ENCODE data around the gene VWC2. TPM values are rescaled to one million over a fixed set of nuclear protein-coding genes. Genes with fewer than 3 reads are reported as not detected.

The VWC2 gene
- total RNA-seq, 2 experiments from 2014 or later: not detected

GRCh38 chr7:49768254-49768653 is 5.2 kb upstream of the VWC2 start:
- intact Hi-C loops (cut with micrococcal nuclease; ENCODE audit: unreplicated experiment): no loop called here

DNA sequence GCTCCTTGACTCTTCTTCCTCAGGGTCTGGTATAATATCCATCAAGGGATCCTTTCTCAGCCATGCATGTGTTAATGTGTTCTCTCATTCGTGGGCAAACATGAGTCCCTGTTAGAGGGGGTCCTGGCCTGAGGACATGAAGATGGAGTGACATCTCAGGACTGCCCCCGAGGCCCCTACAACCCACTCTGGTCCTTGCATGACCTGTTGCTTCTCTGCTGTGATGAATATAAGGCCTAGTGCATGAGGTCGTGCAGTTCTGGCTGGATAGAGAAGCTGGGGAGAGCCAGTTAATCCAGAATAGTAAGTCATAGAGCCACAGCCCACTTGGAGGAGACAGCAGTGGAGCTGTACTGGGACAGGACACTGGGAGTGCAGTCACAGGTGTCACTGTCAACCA is 4.6 kb upstream of the VWC2 start:
- H2AFZ ChIP-seq (ENCODE audit: low read length): peak overlapping the region; percentile 17; the same call in 1 of the 2 replicates
- H3K79me2 ChIP-seq (ENCODE audit: insufficient read depth, low read depth, low read length): no peaks in the 10 kb centered on the region
- H3K36me3 ChIP-seq (ENCODE audit: insufficient read depth, low read length): peaks cover 9% of the 10 kb centered on the region; the same call in 1 of the 2 replicates
- TF ChIP-seq, protein P1, sequence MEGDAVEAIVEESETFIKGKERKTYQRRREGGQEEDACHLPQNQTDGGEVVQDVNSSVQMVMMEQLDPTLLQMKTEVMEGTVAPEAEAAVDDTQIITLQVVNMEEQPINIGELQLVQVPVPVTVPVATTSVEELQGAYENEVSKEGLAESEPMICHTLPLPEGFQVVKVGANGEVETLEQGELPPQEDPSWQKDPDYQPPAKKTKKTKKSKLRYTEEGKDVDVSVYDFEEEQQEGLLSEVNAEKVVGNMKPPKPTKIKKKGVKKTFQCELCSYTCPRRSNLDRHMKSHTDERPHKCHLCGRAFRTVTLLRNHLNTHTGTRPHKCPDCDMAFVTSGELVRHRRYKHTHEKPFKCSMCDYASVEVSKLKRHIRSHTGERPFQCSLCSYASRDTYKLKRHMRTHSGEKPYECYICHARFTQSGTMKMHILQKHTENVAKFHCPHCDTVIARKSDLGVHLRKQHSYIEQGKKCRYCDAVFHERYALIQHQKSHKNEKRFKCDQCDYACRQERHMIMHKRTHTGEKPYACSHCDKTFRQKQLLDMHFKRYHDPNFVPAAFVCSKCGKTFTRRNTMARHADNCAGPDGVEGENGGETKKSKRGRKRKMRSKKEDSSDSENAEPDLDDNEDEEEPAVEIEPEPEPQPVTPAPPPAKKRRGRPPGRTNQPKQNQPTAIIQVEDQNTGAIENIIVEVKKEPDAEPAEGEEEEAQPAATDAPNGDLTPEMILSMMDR (conservative IDR thresholded peaks at IDR 0.05; ENCODE audit: low read length): no peak
- no peak for TF ChIP-seq EZH2phosphoT487 (IDR thresholded peaks at IDR 0.05; ENCODE audit: borderline replicate concordance, low read depth, low read length)
- ChIA-PET CTCF (ENCODE audit: unreplicated experiment) (no interaction called here), POLR2A (interaction anchor here (0.8 to 1.5 kb wide), 4 partner anchors 8 to 411 kb away, joined by 3 to 5 read pairs (median 3); no protein-coding TSS in a partner anchor)
- H3K27ac ChIP-seq (ENCODE audit: low read depth, low read length, poor library complexity, severe bottlenecking): peak overlapping the region; percentile 92
- peaks cover 11% of the 10 kb centered on the region for H3K9me3 ChIP-seq (ENCODE audit: low read length)
- H3K4me2 ChIP-seq (ENCODE audit: low read length): peak overlapping the region; percentile 71; the same call in 1 of the 2 replicates
- no peak overlapping the region for H3K4me3 ChIP-seq (ENCODE audit: low read depth, low read length, poor library complexity, severe bottlenecking)
- no peaks in the 10 kb centered on the region for H3K9me2 ChIP-seq (ENCODE audit: insufficient read depth, low read length)
- intact Hi-C loops (cut with micrococcal nuclease; ENCODE audit: unreplicated experiment): no loop called here
- H4K20me1 ChIP-seq (ENCODE audit: insufficient read depth, low read length): no peaks in the 10 kb centered on the region
- DNase-seq (ENCODE audit: low spot score): peak; percentile 27
- peaks cover 79% of the 10 kb centered on the region for H3K4me1 ChIP-seq (ENCODE audit: insufficient read depth, low read length, poor library complexity, severe bottlenecking)
- no TSS peak for BruUV-seq (replicated peaks)

More at GRCh38 chr7:49768254-49768653, 5.2 kb upstream of the VWC2 start:
- ChIA-PET POLR2A (interaction anchor here (0.9 to 1.5 kb wide), 4 partner anchors 9 to 311 kb away, joined by 3 to 5 read pairs (median 4); no protein-coding TSS in a partner anchor), CTCF (ENCODE audit: unreplicated experiment) (interaction anchor here (0.5 kb wide), 1 partner anchor 428 kb away, joined by 3 read pairs; no protein-coding TSS in a partner anchor)
- H3K4me3 ChIP-seq (ENCODE audit: low read depth, low read length, poor library complexity, severe bottlenecking): peak overlapping the region; percentile 49
- BruUV-seq (replicated peaks): no TSS peak
- TF ChIP-seq EZH2phosphoT487 (IDR thresholded peaks at IDR 0.05; ENCODE audit: borderline replicate concordance, low read depth, low read length): no peak
- TF ChIP-seq, protein P1 (conservative IDR thresholded peaks at IDR 0.05; ENCODE audit: low read length): no peak
- H3K9me3 ChIP-seq (ENCODE audit: low read length): peaks cover 11% of the 10 kb centered on the region
- peak overlapping the region; percentile 71 for H3K4me2 ChIP-seq (ENCODE audit: low read length)
- DNase-seq (ENCODE audit: low spot score): peak; percentile 40
- no peaks in the 10 kb centered on the region for H3K79me2 ChIP-seq (ENCODE audit: insufficient read depth, low read depth, low read length)
- H2AFZ ChIP-seq (ENCODE audit: low read length): peak overlapping the region; percentile 40; the same call in 1 of the 2 replicates
- H3K36me3 ChIP-seq (ENCODE audit: insufficient read depth, low read length): peaks cover 9% of the 10 kb centered on the region; the same call in 1 of the 2 replicates
- no peaks in the 10 kb centered on the region for H4K20me1 ChIP-seq (ENCODE audit: insufficient read depth, low read length)
- peaks cover 85% of the 10 kb centered on the region for H3K4me1 ChIP-seq (ENCODE audit: insufficient read depth, low read length, poor library complexity, severe bottlenecking)
- H3K27ac ChIP-seq (ENCODE audit: low read depth, low read length, poor library complexity, severe bottlenecking): peak overlapping the region; percentile 92
- H3K9me2 ChIP-seq (ENCODE audit: insufficient read depth, low read length): no peaks in the 10 kb centered on the region

DNA sequence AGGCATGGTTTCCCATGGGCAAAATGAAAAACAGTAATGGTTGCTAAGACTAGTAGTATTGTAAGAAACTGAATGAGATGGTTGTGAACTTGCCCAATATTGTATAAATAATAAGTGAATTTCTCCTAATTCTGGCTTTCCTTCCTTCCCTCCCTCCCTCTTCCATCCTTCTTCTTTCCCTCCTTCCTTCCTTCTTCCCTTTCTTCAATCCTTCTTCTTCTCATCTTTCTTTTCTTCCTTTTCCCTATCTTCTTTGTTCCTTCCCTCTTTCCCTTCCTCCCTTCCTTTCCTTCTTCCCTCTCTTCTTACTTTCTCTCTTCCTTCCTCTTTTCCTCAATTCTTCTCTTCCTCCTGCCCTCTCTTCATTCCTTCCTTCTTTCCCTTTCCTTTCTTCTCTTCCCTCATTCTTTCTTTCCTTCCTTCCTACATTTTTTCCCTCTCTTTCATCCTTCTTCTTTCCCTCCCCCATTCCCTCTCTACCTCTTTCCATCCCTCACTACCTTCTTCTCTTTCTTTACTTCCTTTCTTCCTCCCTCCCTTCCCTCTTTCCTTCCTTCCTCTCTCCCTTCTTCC is 4.1 kb upstream of the VWC2 start:
- peaks cover 73% of the 10 kb centered on the region for H3K4me1 ChIP-seq (ENCODE audit: insufficient read depth, low read length, poor library complexity, severe bottlenecking)
- no TSS peak for BruUV-seq (replicated peaks)
- no peak overlapping the region for H3K4me3 ChIP-seq (ENCODE audit: low read depth, low read length, poor library complexity, severe bottlenecking)
- H3K9me3 ChIP-seq (ENCODE audit: low read length): peaks cover 10% of the 10 kb centered on the region
- no peak for TF ChIP-seq EZH2phosphoT487 (IDR thresholded peaks at IDR 0.05; ENCODE audit: borderline replicate concordance, low read depth, low read length)
- TF ChIP-seq, protein P1 (conservative IDR thresholded peaks at IDR 0.05; ENCODE audit: low read length): no peak
- H3K9me2 ChIP-seq (ENCODE audit: insufficient read depth, low read length): no peaks in the 10 kb centered on the region
- H3K27ac ChIP-seq (ENCODE audit: low read depth, low read length, poor library complexity, severe bottlenecking): peak overlapping the region; percentile 92
- peak overlapping the region; percentile 71; the same call in 1 of the 2 replicates for H3K4me2 ChIP-seq (ENCODE audit: low read length)
- ChIA-PET POLR2A (interaction anchor here (0.8 kb wide), 1 partner anchor 412 kb away, joined by 3 read pairs; no protein-coding TSS in a partner anchor), CTCF (ENCODE audit: unreplicated experiment) (no interaction called here)
- no peak for DNase-seq (ENCODE audit: low spot score)
- H2AFZ ChIP-seq (ENCODE audit: low read length): no peak overlapping the region; the same call in 1 of the 2 replicates
- H3K36me3 ChIP-seq (ENCODE audit: insufficient read depth, low read length): peaks cover 9% of the 10 kb centered on the region; the same call in 1 of the 2 replicates
- no peaks in the 10 kb centered on the region for H3K79me2 ChIP-seq (ENCODE audit: insufficient read depth, low read depth, low read length)
- H4K20me1 ChIP-seq (ENCODE audit: insufficient read depth, low read length): no peaks in the 10 kb centered on the region
- intact Hi-C loops (cut with micrococcal nuclease; ENCODE audit: unreplicated experiment): no loop called here
